Activated CD8-positive, alpha-beta memory T cell treated with anti-CD3 and anti-CD28 coated beads for 4 hours (primary cell): ENCODE results near the gene EDAR.

ENCODE experiments used
- DNase-seq, 2 donors: peaks; one replicate each; pipeline ENCODE4 v3.0.0-alpha.2; 2020; ENCODE audit warnings: low read depth in 2 of 2

Gene EDAR

DNA sequence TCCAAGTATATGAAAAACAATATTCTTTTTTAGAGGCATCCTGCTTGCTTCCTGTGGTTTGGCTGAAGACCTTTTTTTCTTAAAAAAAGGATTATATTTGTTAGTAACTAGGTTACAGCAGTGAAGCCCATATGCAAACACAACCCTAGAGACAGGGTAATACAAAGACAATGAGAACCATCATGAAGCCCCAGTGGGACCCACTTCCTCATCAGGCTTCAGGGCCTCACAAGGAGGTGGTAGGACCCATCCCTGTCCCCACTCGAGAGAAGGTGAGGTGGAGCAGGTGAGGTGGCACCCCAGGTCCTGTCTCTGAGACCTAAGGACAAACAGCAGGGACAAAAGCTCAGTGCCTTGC is 80.3 kb downstream of the EDAR start:
- DNase-seq, result no peak

DNA sequence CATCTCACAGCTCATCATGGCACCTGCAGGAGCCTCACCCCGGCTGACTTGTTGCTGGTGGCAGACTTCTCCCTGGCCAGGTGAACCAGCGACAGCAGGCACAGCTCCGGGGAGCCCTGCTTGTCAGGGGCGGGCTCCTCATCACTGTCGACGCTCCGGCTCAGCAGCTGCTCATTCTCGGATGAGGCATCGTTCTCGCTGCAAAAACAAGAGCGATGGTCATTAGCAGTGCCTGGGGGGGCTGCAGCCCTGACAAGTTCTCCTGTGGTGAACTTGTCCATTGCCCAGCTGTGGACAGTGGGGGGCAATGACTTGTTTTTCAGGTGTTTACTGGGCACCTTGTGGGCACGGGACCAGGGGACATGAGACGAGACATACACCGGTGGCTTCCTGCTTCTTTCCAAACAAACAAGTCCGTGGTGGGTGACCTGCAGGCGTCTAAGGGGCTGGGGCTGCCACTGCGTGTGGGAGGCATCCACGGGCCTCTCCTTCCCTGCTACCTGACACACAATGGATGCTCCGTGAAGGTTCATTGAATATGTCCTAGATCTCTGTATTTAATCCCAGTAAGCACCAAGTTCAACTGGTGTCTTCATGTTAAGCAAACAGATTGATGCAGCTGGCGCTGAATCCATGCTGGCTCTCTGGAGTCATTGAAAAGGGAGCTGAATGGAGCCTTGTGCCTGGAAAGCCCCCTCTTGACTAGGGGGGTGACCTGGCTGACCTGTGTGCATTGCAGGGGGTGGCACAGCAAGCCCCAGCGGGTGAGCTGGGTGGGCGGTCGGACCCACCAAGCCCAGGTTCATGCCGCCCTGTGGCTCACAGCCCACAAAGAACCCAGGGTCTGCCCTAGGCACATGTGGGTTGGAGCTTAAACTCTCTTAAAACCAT is 81.0 kb downstream of the EDAR start:
- DNase-seq, result no peak

DNA sequence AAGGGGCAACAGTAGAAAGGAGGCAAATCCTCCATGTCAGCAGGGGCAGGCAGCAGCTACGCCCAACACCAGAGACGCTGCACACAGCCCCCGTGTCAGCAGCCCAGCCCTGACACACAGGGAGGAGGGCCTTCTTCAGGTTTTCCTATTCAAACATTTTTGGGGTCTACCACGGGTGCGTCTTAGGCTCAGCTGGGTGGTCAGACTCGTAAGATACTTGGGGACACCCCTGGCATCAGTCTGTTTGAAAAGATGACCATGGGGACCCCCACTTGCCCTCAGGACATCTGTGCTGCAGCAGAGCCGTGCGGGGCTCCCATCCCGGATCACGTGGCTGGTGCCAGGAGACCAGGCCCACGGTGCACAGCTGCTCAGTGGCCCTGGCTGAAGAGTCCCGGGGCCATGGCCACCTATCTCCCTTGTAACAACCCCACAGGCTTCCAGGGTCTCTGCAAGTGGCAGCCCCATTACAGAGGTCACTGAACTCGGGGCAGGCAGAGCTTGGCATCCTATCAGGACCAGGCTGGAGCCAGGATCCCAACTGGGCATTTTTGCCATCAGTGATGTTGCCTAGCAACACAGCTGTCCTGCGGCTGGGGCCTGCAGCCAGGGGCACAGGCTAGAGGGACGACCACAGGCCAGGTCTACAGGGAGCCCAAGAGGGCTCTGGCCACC is 82.5 kb downstream of the EDAR start:
- DNase-seq, result no peak

DNA sequence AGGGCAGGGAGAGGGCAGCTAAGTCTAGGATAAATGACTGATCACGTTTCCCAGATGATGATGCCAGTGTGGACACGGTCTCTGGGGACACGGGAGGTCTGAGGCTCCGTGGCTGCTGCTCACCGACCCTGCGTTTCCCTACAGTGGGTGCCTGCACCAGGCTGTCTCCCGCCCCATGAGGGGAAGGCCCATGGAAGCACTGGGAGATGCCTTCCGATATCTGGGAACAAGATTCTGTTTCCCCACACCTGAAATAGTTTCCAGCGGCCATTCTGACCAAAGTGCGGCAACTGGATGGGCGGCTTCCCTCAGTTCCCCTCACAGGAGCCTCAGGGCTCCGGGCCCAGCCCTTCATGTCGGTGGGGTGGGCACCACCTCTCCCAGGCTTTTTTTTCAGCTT is 83.1 kb downstream of the EDAR start:
- DNase-seq, result no peak

DNA sequence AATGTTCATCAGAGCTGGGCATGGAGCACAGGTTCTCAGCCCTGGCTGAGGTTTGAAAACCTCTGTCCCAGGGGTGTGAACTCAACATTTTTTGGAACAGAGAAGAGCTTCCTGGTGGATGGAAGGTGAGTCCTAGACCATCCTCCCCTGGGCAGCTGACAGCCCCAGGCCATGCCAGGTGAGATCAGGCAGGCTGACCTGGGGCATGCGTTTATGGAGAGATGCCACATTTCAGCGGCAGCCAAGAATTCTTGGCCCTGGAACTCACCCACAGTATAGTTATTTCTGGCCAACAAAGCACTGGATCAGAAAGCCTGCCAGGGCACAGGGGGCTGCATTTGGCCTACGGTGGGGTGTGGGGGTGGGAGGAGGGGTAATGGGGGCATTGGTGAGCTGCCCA is 83.8 kb downstream of the EDAR start:
- no peak for DNase-seq

DNA sequence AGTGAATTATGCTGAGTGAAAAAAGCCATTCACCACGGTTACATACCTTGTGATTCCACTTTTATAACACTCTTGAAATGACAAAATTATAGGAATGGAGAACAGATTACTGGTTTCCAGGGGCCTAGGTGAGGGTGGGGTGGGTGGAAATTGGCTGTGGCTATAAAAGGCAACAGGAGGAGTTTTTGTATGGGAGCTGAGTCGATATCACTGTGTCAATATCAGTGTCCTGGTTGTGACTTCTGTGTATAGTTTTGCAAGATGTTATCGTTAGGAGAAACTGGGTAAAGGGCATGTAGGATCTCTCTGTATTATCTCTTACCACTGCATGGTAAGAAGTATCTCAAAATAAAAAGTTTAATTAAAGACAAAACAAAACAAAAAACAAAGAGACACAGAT is 84.3 kb downstream of the EDAR start:
- no peak for DNase-seq

DNA sequence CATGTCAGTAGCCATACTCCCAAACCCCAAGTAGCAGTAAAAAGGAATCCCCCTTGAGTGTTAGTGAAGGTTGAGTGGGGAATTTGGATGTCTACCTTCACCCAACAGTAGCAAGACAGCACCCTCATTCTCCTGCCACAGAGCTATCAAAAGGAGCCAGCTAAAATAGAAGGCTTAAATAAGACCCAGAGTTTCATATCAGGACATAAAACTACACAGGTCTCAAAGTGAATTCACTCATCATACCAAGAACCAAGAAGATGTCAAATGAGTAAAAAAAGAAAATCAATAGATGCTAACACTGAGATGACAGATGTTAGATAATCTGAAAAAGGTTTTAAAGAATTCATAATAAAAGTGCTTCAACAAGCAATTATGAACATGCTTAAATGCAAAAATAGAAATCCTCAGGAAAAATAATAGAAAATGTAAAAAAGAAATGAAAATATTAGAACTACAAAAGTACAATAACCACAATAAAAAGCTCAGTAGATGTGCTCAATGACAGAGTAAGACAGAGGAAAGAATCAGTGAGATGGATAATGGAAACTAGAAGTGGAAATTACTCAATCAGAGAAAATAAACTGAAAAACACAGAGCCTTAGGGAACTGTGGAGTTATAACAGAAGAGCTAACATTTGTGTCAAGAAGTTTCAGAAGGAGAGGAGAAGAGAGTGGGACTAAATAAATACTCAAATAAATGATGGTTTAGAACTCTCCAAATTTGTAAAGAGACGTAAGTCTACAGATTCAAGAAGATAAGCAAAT is 90.5 kb downstream of the EDAR start:
- no peak for DNase-seq

DNA sequence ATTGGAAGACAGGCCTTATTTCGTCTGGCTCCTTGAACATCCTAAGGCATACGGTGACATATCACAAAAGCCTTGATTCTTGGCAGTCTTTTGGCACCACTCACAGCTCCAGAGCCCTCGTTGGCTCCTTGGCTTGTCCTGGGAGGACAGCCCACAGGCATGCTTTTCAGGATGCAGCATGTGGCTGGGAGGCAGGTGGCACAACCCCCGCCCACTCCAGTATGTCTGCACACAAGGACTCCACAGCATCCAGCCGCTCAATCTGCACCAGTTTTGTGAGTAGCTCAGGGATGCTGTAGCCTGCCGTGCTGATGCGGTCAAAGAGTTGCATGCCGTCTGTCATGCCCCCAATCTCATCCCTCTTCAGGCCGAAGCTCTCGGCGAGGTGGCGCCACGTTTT is 92.3 kb downstream of the EDAR start:
- DNase-seq, result no peak

DNA sequence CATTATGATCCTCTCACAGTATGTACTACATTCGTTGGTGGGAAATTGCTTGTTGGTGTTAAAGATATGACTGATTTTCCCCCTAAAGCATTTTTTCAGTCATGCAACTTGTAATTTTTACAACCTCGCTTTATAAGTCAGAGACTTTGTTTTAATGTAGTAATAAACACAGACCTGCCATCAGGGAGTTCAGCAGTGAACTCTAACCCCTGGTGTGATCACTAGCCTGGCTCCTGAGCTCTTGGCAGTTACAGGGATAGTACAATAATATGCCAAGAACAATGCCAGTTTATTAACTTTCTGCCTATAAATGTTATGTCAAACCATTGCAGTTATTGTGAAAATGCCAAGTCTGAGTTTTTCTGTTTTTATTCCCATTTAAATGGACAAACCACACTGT is 93.8 kb downstream of the EDAR start:
- DNase-seq, result no peak

DNA sequence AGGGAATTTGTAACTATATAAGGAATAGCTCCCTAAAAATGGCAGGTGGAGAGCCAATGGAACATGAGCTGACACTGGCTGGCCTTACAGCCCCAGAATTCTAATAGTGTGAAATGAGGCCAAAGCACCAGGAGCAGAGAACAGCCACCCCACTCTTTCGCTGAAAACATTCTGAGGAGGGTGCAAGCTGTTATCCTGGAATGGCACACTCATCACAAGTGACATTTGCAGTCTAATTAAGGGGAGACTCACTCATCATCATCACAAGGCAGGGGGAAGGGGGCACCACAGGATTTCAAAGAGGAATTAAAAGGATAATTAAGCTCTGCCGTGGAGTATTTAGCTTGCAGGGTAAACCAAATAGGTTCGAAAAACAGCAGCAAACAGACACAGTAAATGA is 94.3 kb downstream of the EDAR start:
- no peak for DNase-seq

DNA sequence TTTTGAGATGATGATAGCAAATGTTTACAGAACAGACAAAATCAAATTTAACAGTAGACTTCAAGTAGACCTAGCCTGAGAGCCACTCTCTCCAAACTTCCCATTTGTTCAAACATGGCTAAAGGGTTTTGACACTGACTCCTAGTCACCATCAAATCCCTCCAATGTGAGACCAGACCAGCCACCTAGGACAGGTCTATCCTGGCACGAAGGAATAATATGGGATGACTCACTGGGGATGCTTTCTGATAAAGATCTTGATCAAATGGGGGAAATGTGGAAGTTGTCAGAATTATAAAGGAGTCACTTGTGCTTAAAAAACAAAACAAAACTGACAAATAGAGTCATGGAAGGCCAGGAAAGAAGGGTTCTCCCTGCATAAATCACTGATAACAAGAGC is 95.7 kb downstream of the EDAR start:
- DNase-seq, result no peak

DNA sequence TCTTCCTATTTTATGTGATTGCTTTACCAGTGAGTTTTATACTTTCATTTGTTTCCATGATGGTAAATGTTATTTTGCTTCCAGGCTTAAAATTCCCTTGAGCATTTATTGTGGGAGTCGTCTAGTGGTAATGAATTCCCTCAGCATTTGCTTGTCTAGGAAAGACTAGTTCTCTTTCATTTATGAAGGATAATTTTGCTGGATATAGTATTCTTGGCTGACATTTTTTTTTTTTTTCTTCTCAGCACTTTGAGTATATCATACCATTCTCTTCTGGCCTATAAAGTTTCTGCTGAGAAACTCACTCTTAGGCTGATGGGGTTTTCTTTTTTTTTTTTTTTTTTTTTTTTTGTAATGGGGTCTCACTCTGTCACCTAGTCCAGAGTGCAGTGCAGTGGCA is 99.1 kb downstream of the EDAR start:
- no peak for DNase-seq

DNA sequence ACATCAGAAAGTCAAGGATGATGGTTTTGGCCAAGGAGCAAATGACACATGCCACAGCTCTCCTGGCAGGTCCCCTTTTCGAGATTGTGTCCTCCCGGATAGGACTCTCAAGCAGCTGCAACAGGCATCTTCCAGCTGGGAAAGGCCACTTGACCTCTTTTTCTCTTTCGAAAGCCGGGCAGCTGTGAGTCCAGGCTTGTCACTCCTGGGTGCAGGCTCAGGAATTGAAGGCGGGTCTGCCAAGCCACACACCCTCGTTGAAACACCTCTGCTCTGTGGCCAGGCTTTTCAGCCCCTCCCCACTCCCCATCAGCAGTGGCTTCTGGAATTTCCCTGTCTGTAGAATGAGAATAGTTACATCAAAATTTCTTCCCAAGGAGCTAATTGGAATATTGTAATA is 104.4 kb downstream of the EDAR start:
- no peak for DNase-seq

DNA sequence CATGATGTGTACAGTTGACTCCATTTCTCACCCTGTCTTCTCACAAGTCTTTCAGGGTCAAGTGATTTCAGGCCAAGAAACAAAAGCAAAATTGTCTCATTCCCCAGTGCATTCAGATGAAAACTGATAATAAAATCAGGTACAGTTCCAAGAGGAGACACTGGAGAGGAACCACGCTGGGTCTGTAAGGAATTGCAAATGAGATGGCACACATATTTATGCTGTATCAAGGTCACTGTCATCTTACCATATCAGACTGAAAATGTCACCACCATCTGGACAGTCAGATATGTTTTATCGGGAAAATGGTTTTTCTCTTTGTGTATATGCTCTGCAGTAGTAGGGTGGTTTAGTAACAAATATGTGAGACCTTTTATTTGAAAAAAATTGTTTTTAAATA is 110.7 kb downstream of the EDAR start:
- no peak for DNase-seq

DNA sequence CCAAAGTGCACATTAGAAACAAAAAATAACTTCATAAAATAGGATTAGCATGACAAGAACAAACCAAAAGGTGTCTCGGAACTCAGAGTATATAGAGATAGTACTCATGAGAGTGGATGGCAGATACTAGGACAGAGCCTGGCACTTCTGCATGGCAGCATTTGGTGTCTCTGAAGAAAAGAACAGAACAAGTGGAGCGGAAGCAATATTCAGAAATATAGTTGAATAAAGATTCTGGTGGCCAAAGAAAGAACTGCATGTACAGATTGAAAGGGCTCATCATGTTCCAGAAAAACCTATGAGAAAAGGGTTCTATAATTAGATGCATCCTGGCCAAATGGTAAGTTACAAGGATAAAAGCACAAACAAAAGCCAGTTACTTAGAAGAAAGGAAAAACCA is 111.5 kb downstream of the EDAR start:
- no peak for DNase-seq

DNA sequence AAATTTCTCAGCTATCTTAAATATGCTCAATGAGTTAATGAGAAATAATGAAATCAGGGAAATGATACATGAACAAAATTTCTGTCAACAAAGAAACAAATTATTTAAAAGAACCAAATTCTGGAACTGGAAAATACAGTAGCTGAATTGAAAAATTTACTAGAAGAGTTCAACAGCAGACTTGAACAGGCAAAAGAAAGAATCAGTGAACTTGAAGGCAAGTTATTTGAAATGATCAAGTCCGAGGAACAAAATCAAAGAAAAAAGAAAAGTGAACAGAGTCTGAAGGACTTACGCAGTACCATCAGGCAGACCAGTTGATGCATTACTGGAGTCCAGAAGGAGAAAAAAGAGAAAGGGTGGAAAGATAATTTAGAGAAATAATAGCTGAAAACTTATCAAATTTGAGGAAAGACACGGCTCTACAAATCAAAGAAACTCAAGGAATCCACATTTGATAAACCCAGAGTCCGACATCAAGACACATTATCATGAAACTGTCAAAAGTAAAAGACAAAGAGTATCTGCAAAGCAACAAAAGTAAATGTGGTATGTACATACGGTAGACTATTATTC is 118.9 kb downstream of the EDAR start:
- DNase-seq, result no peak

DNA sequence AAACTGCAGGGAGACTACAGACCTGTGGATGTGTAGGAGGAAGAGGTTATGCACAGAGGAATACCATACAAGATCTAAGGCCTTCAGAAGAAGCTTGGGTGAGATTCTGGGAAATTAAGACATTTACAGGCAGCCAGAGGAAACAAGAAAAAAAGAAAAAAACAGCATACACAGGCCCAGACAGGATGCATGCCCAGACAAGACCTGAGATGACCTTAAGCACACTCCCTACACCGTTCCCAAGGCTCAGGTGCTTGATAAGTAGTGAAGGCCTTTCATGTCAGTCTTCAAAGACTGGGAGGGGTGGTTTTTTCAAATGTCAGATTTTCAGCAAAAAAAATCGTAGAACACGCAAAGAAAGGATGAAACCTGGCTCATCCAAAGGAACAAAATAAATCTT is 119.5 kb downstream of the EDAR start:
- no peak for DNase-seq

DNA sequence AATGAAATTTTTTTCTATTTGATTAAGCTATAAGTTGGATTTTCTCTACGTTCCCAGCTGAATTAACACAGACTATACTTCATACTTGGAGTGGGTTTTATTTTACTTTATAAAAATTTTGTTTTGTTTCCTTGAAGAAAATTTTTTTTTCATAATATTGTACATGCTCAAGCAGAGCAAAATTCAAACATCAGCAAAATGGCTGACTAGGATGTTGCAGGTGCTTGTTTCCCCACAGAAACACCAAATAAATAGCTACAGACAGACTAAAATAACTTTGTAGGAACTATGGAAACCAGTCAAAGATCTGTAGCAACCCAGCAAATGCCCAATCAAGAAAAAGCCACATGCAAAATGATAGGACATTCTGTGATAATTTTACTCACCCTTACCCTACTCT is 120.1 kb downstream of the EDAR start:
- no peak for DNase-seq

DNA sequence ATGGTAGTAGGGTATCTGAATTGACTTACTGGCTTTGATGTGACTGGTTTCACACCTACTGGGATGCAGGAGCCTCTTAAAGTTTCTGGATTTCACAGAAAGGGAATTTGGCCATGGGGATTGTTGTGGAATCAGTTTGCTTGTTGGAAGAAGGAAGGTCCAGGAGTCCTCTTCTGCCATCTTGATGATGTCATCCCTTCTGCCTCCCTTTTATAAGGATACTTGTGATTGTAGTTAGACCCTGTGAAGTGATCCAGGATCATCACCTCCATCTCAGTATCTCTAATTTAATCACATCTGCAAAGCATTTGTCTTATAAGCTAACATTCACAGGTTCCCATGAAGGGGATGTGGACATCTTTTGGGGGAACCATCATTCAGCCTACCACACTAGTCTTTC is 123.0 kb downstream of the EDAR start:
- DNase-seq, result no peak

DNA sequence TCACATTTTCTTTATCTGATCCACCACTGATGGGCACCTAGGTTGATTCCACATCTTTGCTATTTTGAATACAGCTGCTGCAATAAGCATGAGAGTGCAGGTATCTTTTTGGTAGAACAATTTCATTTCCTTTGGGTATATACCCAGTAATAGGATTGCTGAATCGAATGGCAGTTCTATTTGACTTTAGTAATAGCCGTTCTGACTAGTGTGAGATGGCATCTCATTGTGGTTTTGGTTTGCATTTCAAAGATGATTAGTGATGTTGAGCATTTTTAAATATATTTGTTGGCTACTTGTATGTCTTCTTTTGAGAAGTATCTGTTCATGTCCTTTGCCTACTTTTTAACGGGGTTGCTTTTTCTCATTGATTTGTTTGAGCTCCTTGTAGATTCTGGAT is 130.1 kb downstream of the EDAR start:
- DNase-seq, result no peak

DNA sequence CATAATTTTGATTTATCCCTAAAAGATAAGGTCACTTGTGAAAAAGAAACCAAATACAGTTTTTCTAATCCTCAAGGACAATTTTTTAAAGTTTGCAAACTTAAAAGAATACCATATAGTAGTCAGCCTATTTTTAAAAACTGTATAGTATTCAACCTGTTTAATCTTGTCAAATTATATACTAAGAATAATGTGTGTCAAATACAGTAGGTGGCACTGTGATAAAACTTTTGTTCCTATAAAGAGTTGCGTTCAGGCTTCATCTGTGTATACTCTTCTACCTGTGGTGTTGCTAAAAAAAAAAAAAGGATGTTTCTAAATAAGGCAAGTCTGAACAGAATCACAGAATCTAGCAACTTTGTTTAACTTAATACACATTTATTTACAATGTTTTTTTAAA is 133.8 kb downstream of the EDAR start:
- no peak for DNase-seq

DNA sequence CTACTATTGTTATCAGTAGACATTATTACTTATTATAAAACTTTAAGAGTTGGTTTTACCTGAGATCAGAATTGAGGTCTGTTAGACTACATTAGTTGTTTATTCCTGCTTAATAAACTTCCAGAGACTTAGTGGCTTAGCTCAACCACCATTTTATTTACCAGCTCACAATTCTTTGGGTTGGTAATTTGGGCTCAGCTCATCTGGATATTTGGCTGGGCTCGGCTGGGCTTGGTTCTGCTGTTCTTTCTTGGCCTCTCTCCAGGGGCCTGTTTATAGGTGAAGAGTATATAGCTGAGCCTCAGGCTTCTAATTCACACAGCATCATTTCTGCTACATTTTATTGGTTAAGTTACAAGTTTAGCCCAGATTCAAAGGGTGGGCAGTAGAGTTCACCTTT is 134.5 kb downstream of the EDAR start:
- no peak for DNase-seq

DNA sequence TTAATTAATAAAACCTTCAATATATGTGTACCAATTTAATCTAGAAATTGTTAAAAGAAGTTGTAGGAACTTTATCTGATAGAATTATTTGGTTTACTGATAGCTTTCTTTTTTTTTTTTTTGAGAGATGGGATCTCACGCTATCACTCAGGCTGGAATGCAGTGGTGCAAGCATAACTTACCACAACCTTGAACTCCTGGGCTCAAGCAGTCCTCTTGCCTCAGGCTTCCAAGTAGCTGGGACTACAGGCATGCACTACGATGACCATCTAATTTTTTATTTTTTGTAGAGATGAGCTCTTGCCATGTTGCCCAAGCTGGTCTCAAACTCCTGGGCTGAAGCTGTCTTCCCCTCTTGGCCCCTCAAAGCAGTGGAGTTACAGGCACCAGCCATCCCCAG is 135.6 kb downstream of the EDAR start:
- DNase-seq, result no peak
